NCI-H2107 treated with DMSO at 0.1 percent for 48 hours (cell line): ENCODE data around the gene REG1B.
"Not testable (repeated sequence)": the region's sequence is repeated elsewhere in the genome, so short reads cannot be mapped to it uniquely, and the experiment has no call there.

Experiments used
- DNase-seq: peaks from one replicate; lab custom pipeline; 2025; ENCODE audit not compliant: unreplicated experiment; lab: John Stamatoyannopoulos, UW

Gene REG1B

GRCh38 chr2:79085382-79085781, 2.4 kb downstream of the REG1B start:
- no peak for DNase-seq

DNA sequence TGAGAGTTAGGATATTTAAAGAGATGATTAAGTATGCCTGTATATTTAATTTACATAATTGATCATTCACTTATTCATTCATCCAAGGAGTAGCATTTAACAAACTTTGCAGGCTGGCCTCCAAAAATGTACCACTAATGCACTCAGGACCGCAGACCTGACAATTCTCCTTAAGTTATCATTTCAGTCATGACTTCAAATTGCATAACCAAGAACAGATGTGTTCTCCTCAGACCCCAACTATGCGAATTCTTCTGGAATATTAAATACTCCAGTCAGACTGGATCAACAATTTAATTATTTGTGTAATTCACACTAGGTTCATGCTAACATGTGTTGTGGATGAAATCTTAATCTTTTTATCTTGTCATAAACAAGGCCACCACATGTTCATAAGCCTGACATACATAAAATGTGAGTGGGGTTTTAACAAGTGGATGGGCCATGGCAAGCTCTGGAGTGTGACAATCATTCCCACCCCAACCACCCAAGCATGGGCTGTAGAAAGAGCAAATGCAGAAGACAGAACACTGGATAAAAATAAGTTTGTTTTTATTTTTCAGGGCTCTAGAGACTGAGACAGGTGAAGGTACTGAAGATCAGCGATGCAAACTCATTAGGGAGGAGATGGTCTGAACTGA, 3.2 kb downstream of the REG1B start:
- DNase-seq, result no peak

GRCh38 chr2:79083597-79084251, 4.1 kb downstream of the REG1B start:
- DNase-seq, result no peak

DNA sequence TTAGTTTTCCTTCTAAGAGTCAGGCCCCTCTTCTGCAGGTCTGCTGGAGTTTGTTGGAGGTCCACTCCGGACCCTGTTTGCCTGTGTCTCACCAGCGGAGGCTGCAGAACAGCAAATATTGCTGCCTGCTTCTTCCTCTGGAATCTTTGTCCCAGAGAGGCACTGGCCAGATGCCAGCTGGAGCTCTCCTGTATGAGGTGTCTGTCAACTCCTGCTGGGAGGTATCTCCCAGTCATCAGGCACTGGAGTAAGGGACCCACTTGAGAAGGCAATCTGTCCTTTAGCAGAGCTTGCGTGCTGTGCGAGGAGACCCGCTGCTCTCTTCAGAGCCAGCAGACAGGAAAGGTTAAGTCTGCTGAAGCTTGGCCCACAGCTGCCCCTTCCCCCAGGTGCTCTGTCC, 4.8 kb downstream of the REG1B start:
- no peak for DNase-seq

DNA sequence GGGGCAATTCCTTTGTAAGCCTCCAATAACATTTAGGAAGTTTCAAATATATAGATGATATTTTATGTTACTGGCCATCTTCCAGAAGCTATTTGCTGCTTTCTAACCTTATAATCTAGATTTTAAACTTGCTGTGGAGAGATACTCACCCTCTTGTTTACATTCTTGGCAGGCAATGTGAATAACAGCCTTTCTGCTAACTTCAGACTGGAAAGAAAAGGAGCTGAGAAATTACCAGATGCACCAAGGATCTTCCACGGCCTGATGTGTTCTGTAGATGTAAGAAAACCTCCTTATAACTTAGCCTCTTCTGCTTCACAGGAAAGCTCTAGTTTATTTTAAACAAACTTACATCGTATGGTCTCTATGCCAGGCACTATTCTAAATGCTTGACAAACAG, 16.7 kb downstream of the REG1B start:
- no peak for DNase-seq

GRCh38 chr2:79065201-79065600, 22.6 kb downstream of the REG1B start:
- no peak for DNase-seq

- not testable (repeated sequence) for DNase-seq
Observed at GRCh38 chr2:79054769-79055168, 33.0 kb downstream of the REG1B start.

GRCh38 chr2:79053486-79053885, 34.3 kb downstream of the REG1B start:
- DNase-seq, result not testable (repeated sequence)

DNA sequence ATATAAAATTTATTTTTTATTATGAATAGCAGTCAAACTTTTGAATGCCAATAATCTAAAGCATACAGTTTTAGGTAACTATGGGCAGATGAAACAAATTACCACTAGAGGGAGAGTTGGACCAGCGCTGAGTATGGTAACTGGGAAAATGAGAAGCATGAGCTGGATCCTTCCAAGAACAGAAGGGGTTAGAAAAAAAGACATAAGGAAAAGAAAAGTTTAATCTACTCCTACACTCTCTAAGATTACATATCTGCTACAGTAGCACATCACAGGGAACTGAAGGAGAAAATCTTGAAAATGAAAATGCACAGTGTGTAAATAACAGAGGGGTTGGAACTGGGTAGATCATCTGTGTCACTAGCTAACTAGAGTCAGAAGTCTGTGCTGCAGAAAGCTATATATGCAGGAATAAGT, 46.8 kb downstream of the REG1B start:
- DNase-seq, result no peak

DNA sequence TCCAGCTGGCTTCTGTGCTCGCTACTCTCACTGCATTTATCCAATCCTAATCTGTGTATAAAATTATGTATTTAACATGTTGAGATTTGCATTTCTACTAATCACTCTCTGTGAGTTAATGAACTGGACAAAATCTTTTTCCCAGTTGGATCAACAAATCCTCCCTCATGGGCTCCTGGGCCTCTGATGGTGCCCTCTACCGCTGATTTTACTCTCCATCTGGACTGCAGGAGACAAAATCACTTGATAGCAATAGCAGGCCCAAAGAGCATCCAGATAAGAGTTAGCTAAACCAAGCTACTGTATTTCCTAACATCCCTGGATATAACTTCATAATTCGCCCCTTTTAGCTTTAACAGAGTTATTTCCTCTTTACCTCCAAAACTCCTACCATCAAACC, 47.8 kb downstream of the REG1B start:
- DNase-seq, result no peak
